GM12873 (cell line): ENCODE results near the gene ARID3B.

ENCODE experiments used
- CTCF ChIP-seq: IDR thresholded peaks from 2 replicates; pipeline ENCODE4 v1.5.1; 2012; ENCODE audit warnings: low read depth, mild to moderate bottlenecking, moderate library complexity, low read length, control low read depth; ENCODE audit not compliant: insufficient read depth; ENCODE audit errors: missing control alignments

The ARID3B gene

GRCh38 chr15:74552773-74553441, 11.9 kb downstream of the ARID3B start:
- no peak for TF ChIP-seq CTCF

- no peak for TF ChIP-seq CTCF
Measured at GRCh38 chr15:74555192-74555591, 14.2 kb downstream of the ARID3B start.

GRCh38 chr15:74558706-74559105, 17.7 kb downstream of the ARID3B start:
- TF ChIP-seq CTCF, result no peak

- no peak for TF ChIP-seq CTCF
Measured at GRCh38 chr15:74563442-74563841, 22.4 kb downstream of the ARID3B start.

GRCh38 chr15:74564182-74564581, 23.2 kb downstream of the ARID3B start:
- no peak for TF ChIP-seq CTCF

GRCh38 chr15:74565381-74566085, 24.5 kb downstream of the ARID3B start:
- TF ChIP-seq CTCF, result no peak

- no peak for TF ChIP-seq CTCF
Measured at GRCh38 chr15:74568594-74568993, 27.6 kb downstream of the ARID3B start.
